ENCODE measurements around the gene SPCS3. TPM values are rescaled to one million over a fixed set of nuclear protein-coding genes. Genes with fewer than 3 reads are reported as not detected.

Gene SPCS3
- total RNA-seq, 1 donor from 2014 or later, result 252 TPM

DNA sequence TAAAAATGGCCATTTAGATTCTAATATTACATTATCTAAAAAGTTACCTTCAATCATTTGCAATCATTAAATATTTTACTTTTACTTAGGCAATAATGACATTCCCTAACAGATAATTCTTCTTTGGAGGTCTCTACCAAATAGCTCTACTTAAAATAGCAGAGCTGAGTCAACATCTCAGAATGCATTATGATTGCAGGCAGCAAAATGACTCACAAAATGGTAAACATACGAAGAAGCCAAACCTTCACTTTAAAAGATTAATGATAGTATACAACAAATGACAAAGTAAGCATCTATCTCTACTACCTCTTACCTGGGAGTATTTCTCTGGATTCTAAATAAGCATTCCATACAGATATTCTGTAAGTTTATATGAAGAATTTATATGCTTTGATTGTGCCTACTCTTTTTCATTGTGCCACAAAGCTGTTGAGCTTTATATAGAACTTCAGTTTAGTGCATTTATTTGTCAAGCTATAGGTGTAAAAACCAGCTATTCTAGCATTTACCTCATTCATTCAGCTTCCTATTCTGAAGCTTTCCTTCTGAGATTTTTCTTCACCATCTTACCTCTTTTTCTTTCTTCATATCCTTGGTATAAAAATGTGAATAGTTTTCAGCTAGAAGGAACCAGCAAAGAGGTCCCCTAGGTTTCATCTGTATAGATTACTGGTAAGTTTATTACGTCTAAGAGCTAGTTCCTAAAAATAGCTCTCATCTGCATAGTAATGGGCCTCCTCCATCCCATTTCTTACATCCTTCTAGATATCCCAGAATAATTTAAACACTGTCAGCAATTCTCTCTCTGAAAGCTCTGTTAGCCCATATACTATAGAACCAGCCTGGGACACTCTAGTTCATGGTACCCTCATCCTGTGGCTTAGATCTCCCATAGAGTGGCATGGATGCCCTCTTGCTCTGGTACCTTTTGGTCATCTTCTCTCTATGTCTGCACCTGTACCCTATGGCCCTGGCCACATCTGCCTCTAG lies 17.2 kb upstream of the SPCS3 start:
- intact Hi-C loops (cut with micrococcal nuclease), result no loop called here

DNA sequence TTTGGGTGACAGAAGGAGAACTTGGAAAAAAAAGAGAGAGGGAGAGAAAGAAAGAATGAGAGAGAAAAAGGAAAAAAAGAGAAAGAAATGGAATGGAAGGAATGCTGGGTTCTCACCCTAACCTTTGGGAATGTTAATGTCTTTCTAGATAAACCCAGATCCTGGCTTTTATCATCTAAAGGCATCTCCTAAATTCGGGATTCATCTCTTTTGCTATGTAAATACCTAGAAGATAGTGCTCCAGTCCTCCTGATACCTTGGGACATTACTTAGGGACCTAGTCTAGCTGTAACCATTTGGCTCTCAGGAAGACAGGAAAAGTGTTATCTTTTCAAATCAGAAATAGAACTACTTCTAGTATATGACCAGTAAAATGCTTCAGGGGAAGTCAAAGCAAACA lies 15.8 kb upstream of the SPCS3 start:
- intact Hi-C loops (cut with micrococcal nuclease), result no loop called here

DNA sequence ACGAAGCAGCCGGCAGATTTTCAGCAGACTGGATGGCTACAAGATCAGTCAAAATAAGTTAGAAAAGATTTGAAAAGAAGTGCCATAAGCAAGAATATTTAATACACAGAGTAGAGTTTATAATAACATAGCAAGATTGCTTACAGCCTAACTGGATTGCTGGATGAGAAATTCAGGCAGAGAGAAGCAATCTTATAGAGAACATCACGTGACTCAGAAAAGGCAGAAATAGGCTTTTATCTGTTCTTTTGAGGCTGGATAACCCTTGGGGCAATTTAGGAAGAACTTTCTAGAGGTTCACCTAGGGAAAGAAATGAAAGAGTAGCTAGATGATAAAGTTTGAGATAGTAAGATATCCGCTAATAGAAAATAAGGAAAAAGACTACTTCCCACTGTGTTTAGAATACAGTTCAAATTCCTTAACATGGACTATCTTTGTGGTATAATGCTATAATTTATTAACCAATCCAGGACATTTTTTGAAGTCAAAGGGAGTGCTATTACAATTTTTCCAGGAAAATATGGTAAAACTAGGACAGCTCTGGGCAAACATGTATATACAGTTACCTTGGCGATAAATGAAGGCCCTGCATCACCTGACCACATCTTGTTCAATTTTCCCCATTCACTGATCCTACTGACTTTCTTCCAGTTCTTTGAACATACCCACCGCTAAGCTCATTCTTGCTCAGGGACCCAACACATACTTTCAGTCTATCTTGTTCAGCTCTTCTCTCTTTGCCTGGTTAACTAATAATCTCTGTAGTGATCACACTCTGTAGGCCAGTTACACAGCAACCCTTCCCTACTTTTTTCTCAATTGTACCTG lies 12.7 kb upstream of the SPCS3 start:
- intact Hi-C loops (cut with micrococcal nuclease), result no loop called here

DNA sequence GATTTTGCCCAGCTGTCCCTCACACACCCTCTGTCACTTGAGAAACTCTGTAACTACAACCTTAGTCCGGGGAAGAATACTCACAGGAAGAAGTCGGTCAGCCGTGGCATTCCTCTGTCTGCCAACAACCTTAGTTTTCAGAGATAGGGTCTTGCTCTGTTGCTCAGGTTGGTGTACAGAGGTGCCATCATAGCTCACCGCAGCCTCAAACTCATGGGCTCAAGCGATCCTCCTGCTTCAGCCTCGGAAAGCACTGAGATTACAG lies 12.2 kb upstream of the SPCS3 start:
- intact Hi-C loops (cut with micrococcal nuclease), result no loop called here

DNA sequence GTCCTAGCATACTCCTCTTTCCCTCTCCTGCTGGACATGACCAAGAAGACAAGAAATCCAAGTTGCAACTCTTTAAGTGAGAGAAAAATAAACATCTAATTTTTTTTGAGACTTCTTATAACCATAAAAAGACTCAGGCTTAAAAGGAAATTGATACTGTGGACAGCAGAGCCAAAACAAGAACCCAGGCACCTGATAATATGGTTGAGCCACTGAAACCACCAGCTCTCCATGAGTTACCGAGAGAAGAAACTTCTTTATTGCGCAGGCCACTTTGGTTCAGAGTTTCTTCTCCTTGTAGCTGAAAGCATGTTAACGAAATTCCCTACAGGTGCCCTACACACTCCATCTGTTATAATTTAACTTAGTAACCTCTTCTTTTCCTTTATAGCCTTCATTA lies 11.3 kb upstream of the SPCS3 start:
- intact Hi-C loops (cut with micrococcal nuclease), result no loop called here

DNA sequence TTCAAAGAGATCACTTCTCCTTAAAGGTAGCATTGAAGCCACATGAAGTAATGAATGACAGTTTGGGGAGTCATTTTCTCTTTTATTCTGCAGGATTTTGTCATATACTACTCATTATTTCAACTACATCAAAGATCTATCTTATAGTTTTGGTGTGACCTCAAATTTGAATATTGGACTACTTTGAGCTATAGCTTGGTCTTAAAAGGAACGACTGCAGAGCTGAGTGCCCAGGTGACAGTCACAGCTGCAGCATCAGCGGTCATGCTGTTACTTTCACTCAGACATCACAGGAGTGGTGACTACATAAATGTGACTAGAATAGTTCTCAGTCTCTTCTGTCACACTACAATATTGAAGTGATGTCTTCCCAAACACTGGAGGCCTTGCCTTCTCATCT lies 10.7 kb upstream of the SPCS3 start:
- intact Hi-C loops (cut with micrococcal nuclease), result no loop called here

DNA sequence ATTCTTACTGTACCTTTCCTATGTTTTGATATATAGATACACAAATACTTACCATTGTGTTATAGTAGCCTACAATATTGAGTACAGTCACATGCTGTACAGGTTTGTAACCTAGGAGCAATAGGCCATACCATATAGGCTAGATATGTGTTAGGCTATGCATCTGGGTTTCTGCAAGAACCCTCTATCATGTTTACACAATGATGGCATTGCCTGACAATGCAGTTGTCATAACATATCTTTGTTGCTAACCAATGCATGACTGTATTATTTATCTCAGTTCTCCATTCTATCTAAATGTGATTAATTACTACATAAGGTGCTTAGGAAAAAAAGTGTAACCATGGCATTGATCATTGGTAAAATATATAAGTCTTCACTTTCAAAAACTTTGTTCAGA lies 10.0 kb upstream of the SPCS3 start:
- intact Hi-C loops (cut with micrococcal nuclease), result no loop called here

DNA sequence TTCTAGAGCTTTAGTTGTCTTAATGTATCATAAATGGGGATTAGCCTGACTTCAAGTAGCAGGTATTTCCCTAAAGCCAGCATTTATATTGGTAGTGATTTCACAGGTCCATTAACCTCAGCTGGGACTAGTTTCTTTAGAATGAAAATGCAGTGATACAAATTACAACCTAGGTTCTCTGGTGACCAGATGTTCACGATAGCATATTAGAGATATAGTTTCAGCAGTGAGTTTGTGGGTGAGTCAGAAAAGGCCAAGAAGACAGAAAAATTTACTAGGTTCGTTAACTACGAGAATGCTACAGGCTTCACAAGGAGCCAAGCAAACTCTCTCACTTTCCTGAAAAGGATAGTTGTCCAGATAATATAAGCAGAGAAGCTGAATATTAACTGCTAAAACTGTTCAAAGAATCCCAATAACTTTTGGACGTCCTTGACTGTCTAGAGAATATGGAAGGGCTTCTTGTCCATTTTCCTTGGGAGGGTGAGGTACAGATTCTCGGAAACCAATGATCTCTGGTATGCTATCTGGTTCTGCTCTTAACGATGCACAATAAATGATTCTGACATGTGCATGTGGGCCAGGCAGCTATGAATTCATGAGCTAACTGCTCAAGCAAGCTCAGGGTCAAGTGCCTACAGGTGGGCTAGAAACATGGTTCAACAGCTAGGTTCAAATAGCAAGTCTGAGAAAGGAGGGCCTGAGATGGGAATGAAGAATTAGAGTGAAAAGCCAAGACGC lies 6.0 kb upstream of the SPCS3 start:
- intact Hi-C loops (cut with micrococcal nuclease), result no loop called here

DNA sequence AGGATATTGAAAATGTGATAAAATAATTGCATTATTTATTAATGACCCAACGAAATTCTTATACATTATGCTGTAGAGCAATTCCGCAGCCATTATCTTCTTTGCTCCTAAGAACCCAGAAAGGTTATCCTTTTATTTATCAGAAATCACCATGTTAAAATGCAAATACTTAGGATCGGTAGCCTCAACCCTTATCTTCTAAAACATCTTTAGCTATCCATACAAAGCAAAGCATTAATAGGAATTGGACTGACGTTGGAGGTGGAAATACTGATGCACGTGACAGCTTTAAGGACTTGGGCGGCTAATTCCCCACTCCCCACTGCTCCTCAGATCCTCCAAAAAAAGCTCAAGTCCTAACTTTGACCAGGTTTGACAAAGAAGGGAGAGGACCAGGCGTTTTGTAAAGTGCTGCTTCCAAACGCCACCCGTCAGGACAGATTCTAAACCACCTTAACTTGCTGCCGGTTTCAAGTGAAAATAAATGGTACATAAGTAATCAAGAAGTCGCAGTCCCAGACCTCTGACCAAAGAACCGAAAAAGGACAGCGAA lies 539 bp upstream of the SPCS3 start:
- intact Hi-C loops (cut with micrococcal nuclease), result loop anchor here (1.0 to 5.0 kb wide), 5 partner anchors 124 to 1687 kb away; partner anchors contain the start of genes AGA, NEIL3 and SPATA4

DNA sequence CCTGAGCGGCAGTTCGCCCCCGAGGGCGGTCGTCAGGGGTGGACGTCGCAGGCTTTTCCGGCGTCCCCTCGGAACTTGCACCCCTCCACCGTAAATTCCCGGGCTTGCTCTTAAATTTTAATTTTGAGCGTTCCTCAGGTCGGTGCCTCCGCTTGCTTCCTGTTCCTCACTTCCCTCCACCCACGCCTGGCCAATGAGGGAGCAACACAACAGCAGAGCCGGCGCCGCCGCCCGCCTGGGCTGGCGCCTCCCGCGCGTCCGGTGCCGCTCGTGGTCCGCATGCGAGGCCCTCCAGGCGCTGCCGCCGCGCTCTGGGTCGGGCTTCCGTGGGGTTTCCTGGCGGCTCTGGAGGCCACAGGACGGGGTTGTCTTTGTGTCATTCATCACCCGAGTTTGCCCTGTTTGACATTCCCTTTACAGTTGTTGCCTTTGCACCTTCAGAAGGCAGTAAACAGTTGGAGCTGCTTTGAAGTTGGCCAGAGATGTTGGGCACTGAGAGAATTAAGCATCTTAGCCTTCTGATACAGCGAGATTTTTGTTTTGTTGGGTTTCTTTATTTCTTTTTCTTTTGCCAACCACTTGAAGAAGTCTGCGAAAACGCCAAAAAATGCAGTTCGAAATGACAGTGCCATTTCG lies 692 bp downstream of the SPCS3 start:
- intact Hi-C loops (cut with micrococcal nuclease), result loop anchor here (2.0 to 10.0 kb wide), 3 partner anchors 254 to 1966 kb away; no protein-coding TSS in a partner anchor

DNA sequence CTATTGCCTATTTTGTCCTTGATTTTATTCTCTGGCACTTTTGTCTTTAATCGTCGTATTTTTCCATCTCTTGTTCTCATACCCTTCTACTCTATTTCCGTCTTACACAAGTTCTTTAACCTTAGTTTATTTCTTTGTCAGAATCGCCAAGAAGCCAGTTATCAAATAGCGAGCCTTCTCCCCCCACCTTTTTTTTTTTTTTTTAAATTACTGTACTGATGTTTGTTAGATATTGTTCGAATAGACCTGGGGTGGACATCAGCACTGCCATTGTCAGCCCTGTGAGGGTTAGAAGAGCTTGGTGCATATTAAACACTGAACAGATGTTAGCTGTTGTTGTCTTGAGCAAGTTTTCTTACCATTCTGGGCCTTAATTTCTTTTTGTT lies 1.2 kb downstream of the SPCS3 start:
- intact Hi-C loops (cut with micrococcal nuclease), result loop anchor here (1.0 to 10.0 kb wide), 4 partner anchors 8 to 1966 kb away; no protein-coding TSS in a partner anchor

DNA sequence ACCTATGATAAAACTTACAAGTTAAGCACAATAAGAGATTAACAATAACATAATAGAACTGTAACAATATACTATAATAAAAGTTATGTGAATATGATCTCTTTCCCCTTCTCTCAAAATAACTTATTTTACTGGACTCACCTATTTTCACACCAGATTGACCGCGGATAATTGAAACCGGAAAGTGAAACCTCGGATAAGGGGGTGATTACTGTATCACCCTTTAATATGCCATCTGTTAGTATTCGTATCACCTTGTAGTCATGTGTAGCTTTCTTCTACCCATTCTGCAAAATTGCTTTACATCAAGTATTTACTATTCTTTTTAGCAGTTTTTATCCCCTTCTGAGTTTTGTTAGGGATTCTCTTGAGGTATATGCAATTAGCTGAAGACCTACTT lies 1.8 kb downstream of the SPCS3 start:
- intact Hi-C loops (cut with micrococcal nuclease), result loop anchor here (1.0 to 10.0 kb wide), 4 partner anchors 8 to 1967 kb away; no protein-coding TSS in a partner anchor

DNA sequence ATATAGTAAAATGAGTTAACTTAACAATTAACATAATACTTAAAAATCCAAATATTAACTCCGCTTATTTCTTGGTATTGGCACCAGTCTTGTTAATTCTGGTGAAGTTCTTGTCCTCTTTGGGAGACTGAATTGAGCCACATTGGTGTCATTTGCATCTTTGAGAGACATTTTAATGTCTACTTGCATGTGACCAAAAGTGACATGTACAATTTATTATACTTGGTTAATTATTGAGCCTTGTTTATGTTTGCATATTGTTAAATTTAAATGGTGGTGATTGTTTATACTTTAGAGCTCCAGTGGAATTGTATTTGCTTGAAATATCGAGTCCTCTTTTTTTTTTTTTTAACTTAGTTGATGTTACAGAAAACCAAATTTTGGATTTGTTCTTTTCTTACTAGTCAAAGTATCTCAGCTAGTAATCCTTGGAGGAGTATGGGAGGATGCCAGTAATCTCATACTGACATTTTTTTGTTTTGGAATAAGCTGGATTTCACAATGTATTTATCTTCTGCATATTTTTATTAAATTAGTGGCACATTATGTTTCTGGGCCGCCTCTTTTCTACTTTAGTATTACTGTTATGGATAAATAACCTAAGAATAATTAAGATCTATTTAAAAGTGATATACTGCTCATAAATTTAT lies 3.9 kb downstream of the SPCS3 start:
- intact Hi-C loops (cut with micrococcal nuclease), result loop anchor here (10.0 kb wide), 1 partner anchor 1969 kb away; no protein-coding TSS in a partner anchor

DNA sequence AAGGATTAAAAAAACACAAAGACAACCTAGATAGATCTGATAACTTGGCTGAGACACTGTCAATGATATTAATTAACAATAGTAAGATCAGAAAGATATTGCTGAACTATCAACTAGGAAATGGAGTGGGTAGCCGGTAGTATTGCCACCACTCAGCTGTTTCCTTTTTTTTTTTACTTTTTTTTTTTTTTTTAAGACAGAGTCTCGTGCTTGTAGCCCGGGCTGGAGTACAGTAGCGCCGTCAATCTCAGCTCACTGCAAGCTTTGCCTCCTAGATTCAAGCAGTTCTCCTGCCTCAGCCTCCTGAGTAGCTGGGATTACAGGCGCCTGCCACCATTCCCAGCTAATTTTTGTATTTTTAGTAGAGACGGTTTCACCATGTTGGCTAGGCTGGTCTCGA lies 5.1 kb downstream of the SPCS3 start:
- intact Hi-C loops (cut with micrococcal nuclease), result loop anchor here (10.0 kb wide), 1 partner anchor 1970 kb away; no protein-coding TSS in a partner anchor

DNA sequence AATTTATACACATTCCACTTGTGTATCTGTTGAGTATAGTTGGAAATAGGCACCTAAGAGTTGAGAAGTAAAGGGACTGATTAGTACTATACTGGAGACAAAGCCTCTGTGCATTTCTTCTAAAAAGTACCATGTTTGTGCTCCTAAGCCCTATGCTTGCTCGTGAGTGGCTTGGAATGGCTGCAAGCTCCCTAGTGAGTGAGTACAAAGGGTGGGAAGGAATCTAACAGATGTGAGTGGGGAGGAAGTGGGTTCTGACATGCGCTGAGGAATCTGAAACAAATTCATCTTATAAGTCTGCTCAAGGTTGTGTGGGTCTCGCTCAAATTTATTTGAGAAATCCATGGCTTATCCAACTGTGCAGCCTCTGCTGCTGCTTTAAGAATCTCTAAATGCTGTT lies 13.3 kb downstream of the SPCS3 start:
- intact Hi-C loops (cut with micrococcal nuclease), result no loop called here

DNA sequence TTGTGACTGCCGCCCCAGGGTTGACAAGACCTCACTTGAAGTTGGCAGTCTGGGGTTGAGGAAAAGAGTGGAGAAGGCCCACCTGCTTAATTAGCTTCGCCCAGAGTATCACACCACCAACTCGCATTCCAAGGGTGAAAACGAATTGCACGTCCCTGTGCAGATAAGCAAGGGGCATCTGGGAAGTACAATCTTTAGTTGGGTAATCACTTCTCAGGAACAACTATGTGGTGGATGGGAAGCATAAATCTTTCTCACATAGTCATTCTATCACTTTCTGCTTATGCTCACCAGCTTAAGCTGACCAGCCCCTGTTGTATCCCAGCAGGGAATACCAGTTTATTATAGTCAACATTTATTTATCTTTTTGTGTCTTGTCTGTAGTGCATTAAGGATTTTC lies 14.3 kb downstream of the SPCS3 start:
- intact Hi-C loops (cut with micrococcal nuclease), result no loop called here

DNA sequence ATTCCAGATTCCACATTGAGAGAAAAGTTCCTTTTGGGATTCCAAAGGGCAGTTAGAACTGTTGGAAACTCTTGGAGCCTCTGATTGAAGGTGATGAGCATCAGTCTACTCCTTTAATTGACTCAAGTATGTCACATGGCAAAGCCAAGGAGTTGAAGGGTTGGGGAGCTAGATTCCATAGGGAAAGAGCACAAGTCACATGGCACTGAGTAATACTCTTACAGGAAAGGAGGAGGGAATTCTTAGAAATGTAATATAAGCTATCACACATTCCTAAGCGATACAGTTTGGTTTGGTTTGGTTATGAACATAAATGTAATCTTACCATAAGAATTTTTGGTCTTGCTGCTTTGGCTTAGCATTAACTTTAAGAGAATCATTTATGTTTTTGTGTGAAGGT lies 15.7 kb downstream of the SPCS3 start:
- intact Hi-C loops (cut with micrococcal nuclease), result no loop called here

DNA sequence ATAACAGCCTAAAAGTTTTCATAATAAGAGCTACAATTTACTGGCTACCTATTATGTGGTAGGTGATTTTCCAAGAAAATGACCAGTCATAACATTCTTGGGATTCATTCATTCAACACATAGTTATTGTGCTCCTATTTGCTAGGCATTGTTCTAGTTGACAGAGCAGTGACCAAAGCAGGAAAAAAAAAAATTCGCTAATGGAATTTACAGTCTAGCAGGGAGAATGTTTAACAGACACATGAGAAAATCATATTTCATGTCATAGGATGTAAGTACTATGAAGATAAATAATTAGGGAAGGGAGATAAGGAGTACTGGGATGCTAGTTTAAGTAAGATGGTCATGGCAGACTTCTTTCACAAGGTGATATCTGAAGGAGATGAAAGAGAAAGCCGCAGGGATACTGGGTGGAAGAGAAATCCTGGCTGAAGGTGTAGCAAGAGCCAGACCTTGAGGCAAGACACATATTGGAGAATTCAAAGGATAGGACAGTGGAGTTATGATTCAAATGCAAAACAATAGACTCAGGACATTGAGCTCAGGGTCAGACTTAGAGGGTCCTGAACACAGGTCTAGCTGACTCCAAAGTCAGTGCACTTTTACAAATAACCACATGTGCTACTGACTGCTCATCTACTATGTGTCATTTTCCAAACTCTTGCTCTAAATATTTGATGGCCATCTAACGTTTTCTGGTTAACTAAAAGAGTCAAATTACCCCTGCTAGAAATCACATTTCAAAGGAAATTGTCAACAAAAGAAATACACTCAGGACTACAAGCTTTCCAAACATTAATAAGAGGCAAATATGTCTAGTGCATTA lies 20.4 kb downstream of the SPCS3 start:
- intact Hi-C loops (cut with micrococcal nuclease), result loop anchor here (5.0 kb wide), 1 partner anchor 1978 kb away; no protein-coding TSS in a partner anchor

All from T-helper 1 cell treated with Interleukin-12 subunit alpha and Interleukin-12 subunit beta and Interleukin-4 antibody, amounts not matched to agents 30 ng/mL and 1 ng/mL, for 36 hours (primary cell).